Osteoblast (primary cell): Measurements from ENCODE around the gene TRRAP. TPM values are rescaled to one million over a fixed set of nuclear protein-coding genes. Genes with fewer than 3 reads are reported as not detected.

Experiments used
- DNase-seq: peaks from one replicate; pipeline ENCODE4 v3.0.0; 2011; ENCODE audit warnings: low spot score, mixed read lengths; ENCODE audit not compliant: insufficient read length; ENCODE audit errors: missing footprints
- H2AFZ ChIP-seq: 2 replicates; pipeline ENCODE4 v1.6.0; 2011; ENCODE audit warnings: mild to moderate bottlenecking, low read length
- H3K27ac ChIP-seq: 2 replicates; pipeline ENCODE4 v1.5.1; 2011; ENCODE audit warnings: mild to moderate bottlenecking, low read depth, low read length, moderate library complexity
- H3K27me3 ChIP-seq: 2 replicates; pipeline ENCODE4 v1.6.0; 2012; ENCODE audit warnings: mild to moderate bottlenecking, control low read depth, inconsistent platforms, low read length, moderate library complexity; ENCODE audit not compliant: insufficient read depth
- H3K36me3 ChIP-seq: 2 replicates; pipeline ENCODE4 v1.5.1; 2011; ENCODE audit warnings: mild to moderate bottlenecking, low read length, control low read depth, moderate library complexity; ENCODE audit not compliant: insufficient read depth
- H3K4me1 ChIP-seq: 2 replicates; pipeline ENCODE4 v1.5.1; 2011; ENCODE audit warnings: mild to moderate bottlenecking, low read length, control low read depth, moderate library complexity; ENCODE audit not compliant: insufficient read depth
- H3K4me2 ChIP-seq: 2 replicates; pipeline ENCODE4 v1.6.0; 2011; ENCODE audit warnings: mild to moderate bottlenecking, low read length; ENCODE audit not compliant: insufficient read depth
- H3K4me3 ChIP-seq: fragments of 200-600 bp; sonication (generic); 3 replicates; pipeline ENCODE4 v1.5.1; 2012; ENCODE audit warnings: mild to moderate bottlenecking, low read length, inconsistent platforms; ENCODE audit not compliant: insufficient read depth
- H3K79me2 ChIP-seq: 2 replicates; pipeline ENCODE4 v1.6.0; 2012; ENCODE audit warnings: mild to moderate bottlenecking, low read length, control low read depth, inconsistent platforms; ENCODE audit not compliant: insufficient read depth
- H3K9me3 ChIP-seq: 2 replicates; pipeline ENCODE4 v1.5.1; 2011; ENCODE audit warnings: low read depth, low read length, control low read depth
- H4K20me1 ChIP-seq: 2 replicates; pipeline ENCODE4 v1.6.0; 2012; ENCODE audit warnings: mild to moderate bottlenecking, low read length, control low read depth; ENCODE audit not compliant: insufficient read depth
- CTCF ChIP-seq: IDR thresholded peaks from 2 replicates; pipeline ENCODE4 v1.5.1; 2011; ENCODE audit warnings: mild to moderate bottlenecking, low read depth, low read length, moderate library complexity; ENCODE audit errors: extremely low read depth
- total RNA-seq: library from RNA; depleted of rRNA; stranded (reverse); fragments of >200 nt; gene quantifications from 2 replicates; pipeline ENCODE4 v1.2.3, GENCODE V29; 2012

Gene TRRAP
- total RNA-seq, 1 donor: 17.7 TPM

DNA sequence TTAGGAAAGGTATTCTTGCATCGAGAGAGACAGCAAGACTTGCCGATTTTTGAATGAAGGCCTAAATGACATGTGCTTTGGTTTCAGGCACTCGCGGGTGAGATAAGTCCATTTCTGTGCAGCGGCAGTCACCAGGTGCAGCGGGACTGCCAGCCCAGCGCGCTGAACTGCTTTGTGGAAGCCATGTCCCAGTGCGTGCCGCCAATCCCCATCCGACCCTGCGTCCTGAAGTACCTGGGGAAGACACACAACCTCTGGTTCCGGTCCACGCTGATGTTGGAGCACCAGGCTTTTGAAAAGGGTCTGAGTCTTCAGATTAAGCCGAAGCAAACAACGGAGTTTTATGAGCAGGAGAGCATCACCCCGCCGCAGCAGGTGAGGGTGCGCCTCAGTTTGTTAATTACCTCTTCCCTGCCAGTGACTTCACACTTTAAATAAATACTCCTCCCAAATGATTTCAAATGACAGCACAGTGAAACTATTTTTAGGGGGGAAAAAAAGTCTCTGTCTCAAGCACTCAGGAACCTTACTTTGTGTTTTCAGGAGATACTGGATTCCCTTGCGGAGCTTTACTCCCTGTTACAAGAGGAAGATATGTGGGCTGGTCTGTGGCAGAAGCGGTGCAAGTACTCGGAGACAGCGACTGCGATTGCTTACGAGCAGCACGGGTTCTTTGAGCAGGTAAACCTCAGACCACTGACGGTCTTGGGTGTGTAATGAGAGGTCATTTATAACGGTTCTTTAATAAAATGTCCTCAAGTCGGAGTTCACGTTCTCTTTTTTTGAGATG is 98.3 kb downstream of the TRRAP start:
- Histone ChIP-seq H2AFZ (no peak overlapping the region), H3K27ac (no peak overlapping the region), H3K27me3 (no peaks in the 10 kb centered on the region), H3K36me3 (peaks cover 92% of the 10 kb centered on the region), H3K79me2 (no peaks in the 10 kb centered on the region), H3K4me3 (no peak overlapping the region), H3K4me1 (no peaks in the 10 kb centered on the region), H4K20me1 (no peaks in the 10 kb centered on the region), H3K9me3 (no peaks in the 10 kb centered on the region), H3K4me2 (no peak overlapping the region)
- peak; percentile 29 for DNase-seq
- TF ChIP-seq CTCF: no peak

- H3K27ac ChIP-seq: no peak overlapping the region
- no peak overlapping the region for H3K4me2 ChIP-seq
- H3K27me3 ChIP-seq: no peaks in the 10 kb centered on the region
- no peaks in the 10 kb centered on the region for H4K20me1 ChIP-seq
- H3K4me1 ChIP-seq: no peaks in the 10 kb centered on the region
- H2AFZ ChIP-seq: no peak overlapping the region
- H3K79me2 ChIP-seq: no peaks in the 10 kb centered on the region
- H3K9me3 ChIP-seq: no peaks in the 10 kb centered on the region
- peaks cover 93% of the 10 kb centered on the region for H3K36me3 ChIP-seq
- no peak for TF ChIP-seq CTCF
- no peak for DNase-seq
- H3K4me3 ChIP-seq: no peak overlapping the region
Observed at GRCh38 chr7:98978672-98979071, 100.3 kb downstream of the TRRAP start.

GRCh38 chr7:98981701-98982100 is 103.4 kb downstream of the TRRAP start:
- no peaks in the 10 kb centered on the region for H3K79me2 ChIP-seq
- TF ChIP-seq CTCF: no peak
- H3K9me3 ChIP-seq: no peaks in the 10 kb centered on the region
- no peak overlapping the region for H3K27ac ChIP-seq
- peak; percentile 14 for DNase-seq
- H3K4me1 ChIP-seq: no peaks in the 10 kb centered on the region
- H3K4me3 ChIP-seq: no peak overlapping the region
- no peaks in the 10 kb centered on the region for H3K27me3 ChIP-seq
- no peak overlapping the region for H2AFZ ChIP-seq
- H3K4me2 ChIP-seq: no peak overlapping the region
- no peaks in the 10 kb centered on the region for H4K20me1 ChIP-seq
- peaks cover 91% of the 10 kb centered on the region for H3K36me3 ChIP-seq

DNA sequence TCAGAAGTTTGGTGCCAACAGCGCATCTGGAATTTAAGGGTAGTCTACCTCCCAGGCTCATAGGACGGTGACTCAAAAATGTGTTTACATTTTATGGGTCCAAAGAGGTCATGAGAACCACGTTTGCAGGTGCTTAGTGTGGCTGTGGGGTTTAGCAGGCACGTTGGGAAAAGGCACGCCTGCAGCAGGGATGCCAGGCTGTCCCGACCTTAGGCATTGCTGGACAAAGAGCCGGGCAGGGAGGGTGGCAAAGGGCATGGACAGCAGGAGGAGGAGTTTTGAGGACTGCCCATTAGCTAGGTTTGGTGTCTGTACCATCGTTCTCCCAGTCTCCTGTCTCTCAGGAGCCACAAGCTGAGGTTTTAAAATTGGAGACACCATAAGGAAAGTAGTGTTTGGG is 104.4 kb downstream of the TRRAP start:
- Histone ChIP-seq H3K36me3 (peaks cover 82% of the 10 kb centered on the region), H4K20me1 (no peaks in the 10 kb centered on the region)
- no peak for TF ChIP-seq CTCF

More for the DNA sequence above, 104.4 kb downstream of the TRRAP start:
- Histone ChIP-seq H3K27ac (no peak overlapping the region), H3K27me3 (no peaks in the 10 kb centered on the region), H3K9me3 (no peaks in the 10 kb centered on the region), H3K79me2 (no peaks in the 10 kb centered on the region), H2AFZ (no peak overlapping the region), H3K4me3 (no peak overlapping the region), H3K4me2 (no peak overlapping the region), H3K4me1 (no peaks in the 10 kb centered on the region)
- DNase-seq: no peak
